Activated CD4-positive, CD25-positive, alpha-beta regulatory T cell treated with anti-CD3 and anti-CD28 coated beads, Interleukin-2, amount 50 U/mL, for 72 hours (primary cell): ENCODE data around the gene BCAS1.

Source experiments
- DNase-seq: peaks from one replicate; pipeline ENCODE4 v3.0.0; 2021

The BCAS1 gene

GRCh38 chr20:53900380-53900999 lies 169.9 kb downstream of the BCAS1 start:
- no peak for DNase-seq

- peak; percentile 57 for DNase-seq
Measured at GRCh38 chr20:53899351-53900167, 170.8 kb downstream of the BCAS1 start.

GRCh38 chr20:53898556-53898931 lies 171.8 kb downstream of the BCAS1 start:
- DNase-seq: no peak

GRCh38 chr20:53897884-53898555 lies 172.4 kb downstream of the BCAS1 start:
- no peak for DNase-seq

GRCh38 chr20:53896647-53897046 lies 173.7 kb downstream of the BCAS1 start:
- DNase-seq: no peak

- DNase-seq: no peak
Measured at GRCh38 chr20:53896041-53896440, 174.4 kb downstream of the BCAS1 start.

GRCh38 chr20:53895385-53895755 lies 175.0 kb downstream of the BCAS1 start:
- no peak for DNase-seq

GRCh38 chr20:53894707-53895384 lies 175.5 kb downstream of the BCAS1 start:
- no peak for DNase-seq
